Sigmoid colon (tissue), 3 donors: Measurements from ENCODE around the gene AHCYL2.
"Not testable (repeated sequence)": the region's sequence is repeated elsewhere in the genome, so short reads cannot be mapped to it uniquely, and the experiment has no call there.

Experiments
- CTCF ChIP-seq, 4 experiments: fragments of 450-650 bp in 3 of 4; fragments of 200-600 bp in 1 of 4; IDR thresholded peaks; one replicate each; pipeline ENCODE4 v1.5.1; 2016 to 2019; ENCODE audit warnings: antibody characterized with exemption in 4 of 4, mild to moderate bottlenecking in 3 of 4, moderate library complexity in 2 of 4
- POLR2A ChIP-seq, 2 donors: fragments of 450-650 bp; IDR thresholded peaks; one replicate each; pipeline ENCODE4 v1.6.1; 2016; ENCODE audit warnings: antibody characterized with exemption in 2 of 2, mild to moderate bottlenecking in 2 of 2, moderate library complexity in 2 of 2

- TF ChIP-seq POLR2A, CTCF (IDR thresholded peaks at IDR 0.05): not testable (repeated sequence)
Measured at GRCh38 chr7:129447445-129447844, 222.6 kb downstream of the AHCYL2 start.
